ENCODE results near the gene IDE.

DNA sequence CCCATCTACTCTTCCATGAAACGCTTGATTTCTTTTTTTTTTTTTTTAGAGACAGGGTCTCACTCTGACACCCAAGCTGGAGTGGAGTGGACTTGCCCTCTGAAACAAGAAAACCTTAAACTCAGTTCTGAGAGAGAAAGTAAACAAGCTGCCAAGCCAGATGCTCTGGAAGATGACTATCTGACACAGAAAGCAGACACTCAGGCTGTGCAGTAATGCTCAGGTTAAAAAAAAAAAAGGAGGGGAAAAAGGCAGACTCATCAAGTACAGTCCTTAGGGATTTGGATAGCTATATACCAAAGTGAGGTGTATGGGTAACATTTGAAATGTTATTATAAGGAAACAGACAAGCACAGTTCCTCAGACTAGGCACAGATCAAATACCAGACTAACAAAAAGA is 80.5 kb downstream of the IDE start:
- TF ChIP-seq, protein P1, sequence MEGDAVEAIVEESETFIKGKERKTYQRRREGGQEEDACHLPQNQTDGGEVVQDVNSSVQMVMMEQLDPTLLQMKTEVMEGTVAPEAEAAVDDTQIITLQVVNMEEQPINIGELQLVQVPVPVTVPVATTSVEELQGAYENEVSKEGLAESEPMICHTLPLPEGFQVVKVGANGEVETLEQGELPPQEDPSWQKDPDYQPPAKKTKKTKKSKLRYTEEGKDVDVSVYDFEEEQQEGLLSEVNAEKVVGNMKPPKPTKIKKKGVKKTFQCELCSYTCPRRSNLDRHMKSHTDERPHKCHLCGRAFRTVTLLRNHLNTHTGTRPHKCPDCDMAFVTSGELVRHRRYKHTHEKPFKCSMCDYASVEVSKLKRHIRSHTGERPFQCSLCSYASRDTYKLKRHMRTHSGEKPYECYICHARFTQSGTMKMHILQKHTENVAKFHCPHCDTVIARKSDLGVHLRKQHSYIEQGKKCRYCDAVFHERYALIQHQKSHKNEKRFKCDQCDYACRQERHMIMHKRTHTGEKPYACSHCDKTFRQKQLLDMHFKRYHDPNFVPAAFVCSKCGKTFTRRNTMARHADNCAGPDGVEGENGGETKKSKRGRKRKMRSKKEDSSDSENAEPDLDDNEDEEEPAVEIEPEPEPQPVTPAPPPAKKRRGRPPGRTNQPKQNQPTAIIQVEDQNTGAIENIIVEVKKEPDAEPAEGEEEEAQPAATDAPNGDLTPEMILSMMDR (conservative IDR thresholded peaks at IDR 0.05), result no peak
- TF ChIP-seq EZH2 (IDR thresholded peaks at IDR 0.05; ENCODE audit: low read depth), result no peak
